ENCODE results near the gene SORBS2.

Gene SORBS2

GRCh38 chr4:185839770-185840169, 27.8 kb upstream of the SORBS2 start:
- H2BK5ac ChIP-seq (ENCODE audit: low read depth, low read length, poor library complexity): peak overlapping the region; percentile 95
- peak overlapping the region; percentile 82 for H3K14ac ChIP-seq (ENCODE audit: low read length)
- peak overlapping the region; percentile 96 for H2AK5ac ChIP-seq (ENCODE audit: low read length)
- H3K23ac ChIP-seq (ENCODE audit: low read length): no peak overlapping the region
- H3K27me3 ChIP-seq (ENCODE audit: insufficient read depth, low read length): no peaks in the 10 kb centered on the region
- peaks cover 25% of the 10 kb centered on the region for H3K79me1 ChIP-seq (ENCODE audit: low read length)
- H3K79me2 ChIP-seq (ENCODE audit: control insufficient read depth, insufficient read depth, low read length, poor library complexity): peaks cover 6% of the 10 kb centered on the region
- peak overlapping the region; percentile 85 for H3K27ac ChIP-seq (ENCODE audit: low read depth, low read length)
- H3K4me3 ChIP-seq (ENCODE audit: low read depth, low read length): no peak overlapping the region
- no peak for DNase-seq
- no peaks in the 10 kb centered on the region for H3K9me3 ChIP-seq (ENCODE audit: insufficient read depth, low read depth, low read length)
- no CpG with 5 or more reads among the region's 6 CpGs for WGBS (ENCODE audit: extremely low coverage, insufficient coverage, insufficient read length)
- peak overlapping the region; percentile 7 for H4K12ac ChIP-seq (ENCODE audit: low read depth, low read length)
- peak overlapping the region; percentile 82 for H3K4ac ChIP-seq (ENCODE audit: low read depth, low read length)
- H4K8ac ChIP-seq (ENCODE audit: low read depth, low read length): peak overlapping the region; percentile 68
- H3K9ac ChIP-seq (ENCODE audit: low read length): no peak overlapping the region
- H3K4me2 ChIP-seq (ENCODE audit: low read length): no peak overlapping the region
- H3K18ac ChIP-seq (ENCODE audit: low read length): peak overlapping the region; percentile 46
- H3K4me1 ChIP-seq (ENCODE audit: control insufficient read depth in 1 of 2, insufficient read depth in 2 of 2, low read length in 2 of 2): peaks cover 17 to 24% of the 10 kb centered on the region in 2 experiments
- H2BK12ac ChIP-seq (ENCODE audit: low read length): peak overlapping the region; percentile 95
- no peaks in the 10 kb centered on the region for H3K36me3 ChIP-seq (ENCODE audit: control insufficient read depth in 1 of 2, insufficient read depth in 2 of 2, low read length in 2 of 2)
- peak overlapping the region; percentile 99 for H2BK120ac ChIP-seq (ENCODE audit: insufficient read depth, low read length, poor library complexity)
- H4K91ac ChIP-seq (ENCODE audit: low read depth, low read length): peak overlapping the region; percentile 95
- peak overlapping the region; percentile 71 for H2AFZ ChIP-seq (ENCODE audit: insufficient read depth, low read length, poor library complexity)

- no peak overlapping the region for H3K14ac ChIP-seq (ENCODE audit: low read length)
- H2AK5ac ChIP-seq (ENCODE audit: low read length): no peak overlapping the region
- peak; percentile 73 to 86 for DNase-seq
Measured at GRCh38 chr4:185839194-185839712, 27.3 kb upstream of the SORBS2 start.

GRCh38 chr4:185838514-185839193, 26.7 kb upstream of the SORBS2 start:
- Histone ChIP-seq H3K23ac (ENCODE audit: low read length) (no peak overlapping the region), H3K36me3 (ENCODE audit: control insufficient read depth in 1 of 2, insufficient read depth in 2 of 2, low read length in 2 of 2) (no peaks in the 10 kb centered on the region), H3K18ac (ENCODE audit: low read length) (peak overlapping the region; percentile 48), H3K9me3 (ENCODE audit: insufficient read depth, low read depth, low read length) (no peaks in the 10 kb centered on the region), H3K79me2 (ENCODE audit: control insufficient read depth, insufficient read depth, low read length, poor library complexity) (peaks cover 6% of the 10 kb centered on the region), H3K4ac (ENCODE audit: low read depth, low read length) (peak overlapping the region; percentile 30), H3K27me3 (ENCODE audit: insufficient read depth, low read length) (no peaks in the 10 kb centered on the region), H2AK5ac (ENCODE audit: low read length) (peak overlapping the region; percentile 38), H2BK5ac (ENCODE audit: low read depth, low read length, poor library complexity) (peak overlapping the region; percentile 74), H3K14ac (ENCODE audit: low read length) (peak overlapping the region; percentile 63), H3K9ac (ENCODE audit: low read length) (no peak overlapping the region), H3K79me1 (ENCODE audit: low read length) (peaks cover 26% of the 10 kb centered on the region), H4K12ac (ENCODE audit: low read depth, low read length) (peak overlapping the region; percentile 2), H3K27ac (ENCODE audit: low read depth, low read length) (peak overlapping the region; percentile 90), H2AFZ (ENCODE audit: insufficient read depth, low read length, poor library complexity) (peak overlapping the region; percentile 24), H3K4me1 (ENCODE audit: control insufficient read depth in 1 of 2, insufficient read depth in 2 of 2, low read length in 2 of 2) (peaks cover 17 to 24% of the 10 kb centered on the region in 2 experiments), H4K8ac (ENCODE audit: low read depth, low read length) (peak overlapping the region; percentile 75), H3K4me2 (ENCODE audit: low read length) (no peak overlapping the region), H4K91ac (ENCODE audit: low read depth, low read length) (peak overlapping the region; percentile 76), H2BK120ac (ENCODE audit: insufficient read depth, low read length, poor library complexity) (peak overlapping the region; percentile 98), H3K4me3 (ENCODE audit: low read depth, low read length) (no peak overlapping the region), H2BK12ac (ENCODE audit: low read length) (peak overlapping the region; percentile 90)
- WGBS (ENCODE audit: extremely low coverage, insufficient coverage, insufficient read length): no CpG with 5 or more reads among the region's 11 CpGs
- peak in 1 of 2 donors; percentile 92 for DNase-seq

More at GRCh38 chr4:185839194-185839712, 27.3 kb upstream of the SORBS2 start:
- H3K23ac ChIP-seq (ENCODE audit: low read length): no peak overlapping the region
- no peak overlapping the region for H4K8ac ChIP-seq (ENCODE audit: low read depth, low read length)
- H3K4me3 ChIP-seq (ENCODE audit: low read depth, low read length): no peak overlapping the region
- H3K27ac ChIP-seq (ENCODE audit: low read depth, low read length): peak overlapping the region; percentile 90
- WGBS (ENCODE audit: extremely low coverage, insufficient coverage, insufficient read length): no CpG with 5 or more reads among the region's 9 CpGs
- no peak overlapping the region for H2BK12ac ChIP-seq (ENCODE audit: low read length)
- H3K4me1 ChIP-seq (ENCODE audit: control insufficient read depth in 1 of 2, insufficient read depth in 2 of 2, low read length in 2 of 2): peaks cover 17 to 24% of the 10 kb centered on the region in 2 experiments
- no peaks in the 10 kb centered on the region for H3K27me3 ChIP-seq (ENCODE audit: insufficient read depth, low read length)
- H3K4me2 ChIP-seq (ENCODE audit: low read length): no peak overlapping the region
- no peak overlapping the region for H4K91ac ChIP-seq (ENCODE audit: low read depth, low read length)
- no peak overlapping the region for H4K12ac ChIP-seq (ENCODE audit: low read depth, low read length)
- peaks cover 26% of the 10 kb centered on the region for H3K79me1 ChIP-seq (ENCODE audit: low read length)
- H3K18ac ChIP-seq (ENCODE audit: low read length): no peak overlapping the region
- no peak overlapping the region for H2BK120ac ChIP-seq (ENCODE audit: insufficient read depth, low read length, poor library complexity)
- peaks cover 6% of the 10 kb centered on the region for H3K79me2 ChIP-seq (ENCODE audit: control insufficient read depth, insufficient read depth, low read length, poor library complexity)
- no peak overlapping the region for H2AFZ ChIP-seq (ENCODE audit: insufficient read depth, low read length, poor library complexity)
- no peak overlapping the region for H3K4ac ChIP-seq (ENCODE audit: low read depth, low read length)
- H3K36me3 ChIP-seq (ENCODE audit: control insufficient read depth in 1 of 2, insufficient read depth in 2 of 2, low read length in 2 of 2): no peaks in the 10 kb centered on the region
- no peak overlapping the region for H3K9ac ChIP-seq (ENCODE audit: low read length)
- H3K9me3 ChIP-seq (ENCODE audit: insufficient read depth, low read depth, low read length): no peaks in the 10 kb centered on the region
- peak overlapping the region; percentile 74 for H2BK5ac ChIP-seq (ENCODE audit: low read depth, low read length, poor library complexity)

- Histone ChIP-seq H4K8ac (ENCODE audit: low read depth, low read length) (peak overlapping the region; percentile 75), H2BK5ac (ENCODE audit: low read depth, low read length, poor library complexity) (peak overlapping the region; percentile 74), H3K27me3 (ENCODE audit: insufficient read depth, low read length) (no peaks in the 10 kb centered on the region), H3K14ac (ENCODE audit: low read length) (peak overlapping the region; percentile 63), H3K9me3 (ENCODE audit: insufficient read depth, low read depth, low read length) (no peaks in the 10 kb centered on the region), H3K9ac (ENCODE audit: low read length) (no peak overlapping the region), H3K27ac (ENCODE audit: low read depth, low read length) (peak overlapping the region; percentile 90), H3K79me2 (ENCODE audit: control insufficient read depth, insufficient read depth, low read length, poor library complexity) (peaks cover 6% of the 10 kb centered on the region), H3K23ac (ENCODE audit: low read length) (no peak overlapping the region), H3K36me3 (ENCODE audit: control insufficient read depth in 1 of 2, insufficient read depth in 2 of 2, low read length in 2 of 2) (no peaks in the 10 kb centered on the region), H4K91ac (ENCODE audit: low read depth, low read length) (peak overlapping the region; percentile 76), H2AK5ac (ENCODE audit: low read length) (peak overlapping the region; percentile 38), H2BK12ac (ENCODE audit: low read length) (peak overlapping the region; percentile 90), H3K4me1 (ENCODE audit: control insufficient read depth in 1 of 2, insufficient read depth in 2 of 2, low read length in 2 of 2) (peaks cover 17 to 24% of the 10 kb centered on the region in 2 experiments), H3K18ac (ENCODE audit: low read length) (peak overlapping the region; percentile 48), H3K4ac (ENCODE audit: low read depth, low read length) (peak overlapping the region; percentile 14), H4K12ac (ENCODE audit: low read depth, low read length) (peak overlapping the region; percentile 2), H2AFZ (ENCODE audit: insufficient read depth, low read length, poor library complexity) (peak overlapping the region; percentile 24), H2BK120ac (ENCODE audit: insufficient read depth, low read length, poor library complexity) (peak overlapping the region; percentile 98), H3K79me1 (ENCODE audit: low read length) (peaks cover 26% of the 10 kb centered on the region), H3K4me3 (ENCODE audit: low read depth, low read length) (no peak overlapping the region), H3K4me2 (ENCODE audit: low read length) (no peak overlapping the region)
- DNase-seq: no peak
- WGBS (ENCODE audit: extremely low coverage, insufficient coverage, insufficient read length): no CpG with 5 or more reads among the region's 8 CpGs
Measured at GRCh38 chr4:185838104-185838452, 26.1 kb upstream of the SORBS2 start.

Data from trophoblast cell (in vitro differentiated cells and primary cell).